Smooth muscle cell of the brain vasculature (primary cell): Measurements from ENCODE around the gene WFDC5.
"Not testable (repeated sequence)": the region's sequence is repeated elsewhere in the genome, so short reads cannot be mapped to it uniquely, and the experiment has no call there.

Experiments
- DNase-seq: peaks from one replicate; pipeline ENCODE4 v3.0.0-alpha.2; 2012; ENCODE audit warnings: low read depth, low spot score

WFDC5 gene

DNA sequence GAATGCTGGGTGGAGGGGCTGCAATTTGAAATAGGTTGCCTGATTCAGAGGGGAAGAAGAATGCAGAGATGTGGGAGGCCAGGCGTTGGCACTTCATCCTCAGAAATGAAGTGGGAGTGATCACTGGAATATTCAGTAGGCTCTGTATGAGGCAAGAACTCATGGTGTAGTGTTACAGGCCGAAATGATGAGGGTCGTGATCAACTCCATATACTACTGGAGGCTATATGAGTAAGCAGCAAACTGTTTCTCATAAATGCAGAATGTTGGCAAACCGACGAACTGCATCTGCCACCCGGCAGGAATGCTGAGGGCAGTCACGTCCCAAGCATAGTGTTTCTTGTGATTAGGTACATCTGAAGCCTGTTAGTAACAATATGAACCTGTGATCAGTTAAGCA is 26.7 kb downstream of the WFDC5 start:
- no peak for DNase-seq

- no peak for DNase-seq
Measured at GRCh38 chr20:45087814-45088213, 27.2 kb downstream of the WFDC5 start.

DNA sequence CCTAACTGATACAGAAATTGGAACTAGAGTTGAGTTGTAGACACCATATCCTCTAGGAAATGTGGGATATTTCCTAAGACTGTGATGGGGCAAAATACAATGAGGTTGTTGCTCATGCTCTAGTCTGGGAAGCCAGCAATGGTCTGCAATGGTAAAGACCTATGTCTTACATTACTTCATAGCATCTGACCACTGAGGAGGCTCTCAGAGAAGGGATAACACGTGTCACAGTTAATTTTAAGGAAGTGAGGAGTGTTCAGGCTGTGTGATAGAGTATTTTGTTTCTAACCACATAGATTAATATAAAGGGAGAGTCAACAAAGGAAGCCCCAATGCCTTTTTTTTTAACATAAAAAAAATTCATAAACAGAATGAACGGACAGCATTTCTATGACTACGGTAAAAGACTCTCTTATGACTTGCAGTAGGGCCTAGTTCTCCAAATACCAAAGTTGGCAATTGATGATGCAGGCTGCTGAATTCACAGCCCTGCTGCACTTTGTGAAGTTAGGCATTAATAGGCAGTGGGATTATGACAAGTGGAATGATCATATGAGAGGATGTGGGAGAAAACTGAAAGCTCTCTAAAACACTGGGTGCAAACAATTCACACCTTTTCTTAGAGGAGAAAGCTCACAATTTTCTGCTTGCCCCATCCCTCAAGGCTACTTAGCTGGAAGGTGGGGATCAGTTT is 27.7 kb downstream of the WFDC5 start:
- no peak for DNase-seq

- DNase-seq, result no peak
Measured at GRCh38 chr20:45085867-45086266, 29.1 kb downstream of the WFDC5 start.

- no peak for DNase-seq
Measured at GRCh38 chr20:45085289-45085688, 29.7 kb downstream of the WFDC5 start.

- no peak for DNase-seq
Measured at GRCh38 chr20:45083127-45083526, 31.8 kb downstream of the WFDC5 start.

- DNase-seq, result no peak
Measured at GRCh38 chr20:45082468-45082867, 32.5 kb downstream of the WFDC5 start.

- DNase-seq, result no peak
Measured at GRCh38 chr20:45080867-45081624, 33.9 kb downstream of the WFDC5 start.

DNA sequence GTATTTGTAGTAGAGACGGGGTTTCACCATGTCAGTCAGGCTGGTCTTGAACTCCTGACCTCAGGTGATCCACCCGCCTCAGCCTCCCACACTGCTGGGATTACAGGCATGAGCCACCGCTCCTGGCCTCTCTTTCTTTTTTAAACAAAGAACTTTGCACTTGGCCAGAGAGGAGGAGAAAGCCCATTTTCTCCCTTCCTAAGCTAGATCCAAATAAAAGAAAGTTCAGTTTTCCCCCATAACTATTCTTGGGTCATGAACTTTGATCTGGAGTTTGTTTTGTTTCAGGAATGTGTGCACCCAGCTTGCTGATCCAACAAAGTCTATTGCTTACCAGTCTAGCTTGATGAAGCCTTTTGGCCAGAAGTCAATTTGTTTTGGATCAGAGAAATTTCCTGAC is 37.4 kb downstream of the WFDC5 start:
- no peak for DNase-seq

DNA sequence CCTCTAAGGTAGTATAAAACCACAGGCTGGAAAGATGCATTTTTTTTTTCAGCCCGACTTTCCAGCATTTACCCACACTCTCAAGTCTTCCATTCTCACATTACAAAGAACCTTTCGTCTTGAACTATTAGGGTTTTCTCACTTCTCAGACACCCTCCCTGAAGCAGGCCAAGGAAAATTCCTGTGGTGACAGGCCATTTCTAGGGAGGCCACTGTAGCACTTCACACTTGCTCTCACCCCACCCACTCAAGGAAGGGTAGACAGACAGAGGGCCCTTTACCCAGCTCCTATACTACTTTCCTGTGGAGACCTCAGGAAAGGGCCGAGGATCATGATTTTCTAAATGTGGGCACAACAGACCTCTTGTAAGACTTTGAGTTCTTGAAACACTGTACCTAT is 41.8 kb downstream of the WFDC5 start:
- DNase-seq, result no peak

DNA sequence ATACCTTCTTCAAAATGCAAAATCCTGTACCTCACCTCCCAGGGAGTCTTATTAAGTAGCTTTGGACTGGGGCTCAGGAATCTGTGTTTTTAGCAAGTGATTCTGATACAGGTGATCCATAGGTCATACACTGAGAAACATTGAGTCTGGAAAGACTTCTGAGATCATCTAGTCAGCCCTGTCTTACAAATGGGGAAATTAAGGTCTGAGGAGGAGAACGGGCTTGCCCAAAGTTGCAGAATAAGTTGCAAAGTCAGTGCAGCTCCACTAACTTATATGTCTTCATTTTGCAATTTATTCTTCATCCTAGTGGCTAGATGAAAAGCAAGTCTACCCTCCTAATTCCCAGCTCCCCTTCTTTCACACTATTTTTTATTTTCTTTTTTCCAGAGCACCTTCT is 42.9 kb downstream of the WFDC5 start:
- no peak for DNase-seq

DNA sequence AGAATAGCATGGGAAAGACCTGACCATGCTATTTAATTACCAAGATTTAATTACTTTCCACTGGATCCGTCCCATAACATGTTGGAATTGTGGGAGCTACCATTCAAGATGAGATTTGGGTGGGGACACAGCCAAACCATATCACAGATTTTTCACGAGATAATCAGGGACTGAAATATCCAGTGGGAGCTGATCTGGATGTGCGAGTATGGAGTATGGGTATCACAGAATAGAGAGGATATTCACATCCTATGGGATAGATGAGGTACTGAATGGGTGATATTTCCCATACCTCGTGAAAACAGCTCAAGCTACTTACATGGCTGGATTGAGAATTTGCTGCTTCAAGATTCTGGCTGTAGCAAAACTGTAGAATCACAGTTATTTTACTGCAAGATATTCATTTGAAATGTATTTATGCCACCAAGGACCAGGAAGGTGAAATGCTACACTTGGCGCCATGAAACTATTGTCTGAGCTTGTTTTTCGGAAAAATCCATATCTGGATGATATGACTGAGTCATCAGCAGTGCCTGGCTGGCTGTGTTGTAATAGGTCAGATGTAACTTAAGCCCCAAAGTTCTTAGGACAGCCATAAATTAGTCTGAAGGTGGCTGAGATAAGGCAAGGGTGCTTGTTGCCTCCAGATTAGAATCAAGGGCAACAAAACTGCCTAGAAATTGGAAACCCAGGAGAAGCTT is 43.9 kb downstream of the WFDC5 start:
- DNase-seq, result no peak

DNA sequence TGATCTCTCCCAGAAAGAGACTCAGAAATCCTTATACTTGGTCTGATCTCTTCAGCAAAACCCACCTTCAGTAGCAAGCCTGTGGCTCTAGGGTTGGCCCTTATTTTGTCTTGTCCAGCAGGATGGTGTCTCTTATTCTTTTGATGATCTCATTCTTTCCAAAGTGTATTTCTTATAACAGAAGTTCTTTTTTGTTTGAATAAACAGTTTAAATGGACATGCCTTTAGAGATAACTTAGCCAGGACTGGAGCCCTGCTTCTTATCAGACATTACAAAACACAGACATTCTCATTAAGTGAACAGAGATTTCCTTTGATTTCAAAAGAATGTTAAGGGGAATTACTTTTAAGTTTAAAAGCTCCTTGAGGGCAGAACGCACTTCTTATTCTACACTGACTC is 45.7 kb downstream of the WFDC5 start:
- no peak for DNase-seq

GRCh38 chr20:45067558-45067957 is 47.4 kb downstream of the WFDC5 start:
- DNase-seq, result no peak

DNA sequence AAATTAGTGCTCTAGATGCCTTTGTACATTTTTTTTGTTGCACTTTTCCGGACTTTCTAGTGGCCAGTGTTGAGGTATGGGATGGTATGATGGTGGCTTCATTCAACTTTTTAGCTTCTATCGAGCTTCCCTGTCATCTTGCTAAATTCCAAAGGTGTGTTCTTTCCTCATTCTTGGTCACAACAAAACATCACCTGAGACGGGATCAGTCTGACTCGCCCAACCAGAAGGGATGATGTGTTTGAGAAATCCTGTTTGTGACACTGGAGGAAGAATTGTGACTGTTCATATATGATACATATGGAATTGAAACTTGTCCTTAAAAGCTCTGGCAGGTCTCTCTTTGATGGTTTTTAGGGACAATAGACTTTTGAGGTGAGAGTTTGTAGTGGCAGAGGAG is 47.9 kb downstream of the WFDC5 start:
- DNase-seq, result no peak

DNA sequence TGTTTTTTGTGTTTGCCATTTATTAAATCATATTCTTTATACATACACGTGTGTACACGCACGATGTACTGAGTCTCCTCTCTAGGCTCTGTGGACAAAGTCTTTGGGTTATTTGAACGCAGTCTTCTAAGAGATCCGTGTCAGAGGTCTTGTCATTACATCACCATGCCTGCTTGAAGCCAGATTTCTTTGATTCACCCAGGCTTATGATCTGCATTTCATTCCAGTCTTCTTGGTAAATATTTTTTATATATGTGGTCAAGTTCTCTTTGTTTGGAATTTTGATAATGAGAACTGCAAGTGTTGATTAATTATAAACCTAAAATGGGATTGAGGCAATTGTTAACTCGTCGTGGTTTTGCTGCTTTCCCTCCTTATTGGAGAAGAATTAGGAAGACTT is 48.6 kb downstream of the WFDC5 start:
- DNase-seq, result no peak

DNA sequence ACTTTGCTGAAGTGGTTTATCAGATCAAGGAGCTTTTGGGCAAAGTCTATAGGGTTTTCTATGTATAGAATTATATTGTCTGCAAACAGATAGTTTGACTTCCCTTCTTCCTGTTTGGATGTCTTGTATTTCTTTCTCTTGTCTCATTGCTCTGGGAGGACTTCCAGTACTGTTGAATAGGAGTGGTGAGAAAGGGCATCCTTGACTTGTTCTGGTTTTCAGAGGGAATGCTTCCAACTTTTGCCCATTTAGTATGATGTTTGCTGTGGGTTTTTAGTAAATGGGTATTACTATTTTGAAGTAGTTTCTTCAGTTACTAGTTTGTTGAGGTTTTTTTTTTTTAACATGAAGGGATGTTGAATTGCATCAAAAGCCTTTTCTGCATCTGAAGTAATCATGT is 50.2 kb downstream of the WFDC5 start:
- no peak for DNase-seq

DNA sequence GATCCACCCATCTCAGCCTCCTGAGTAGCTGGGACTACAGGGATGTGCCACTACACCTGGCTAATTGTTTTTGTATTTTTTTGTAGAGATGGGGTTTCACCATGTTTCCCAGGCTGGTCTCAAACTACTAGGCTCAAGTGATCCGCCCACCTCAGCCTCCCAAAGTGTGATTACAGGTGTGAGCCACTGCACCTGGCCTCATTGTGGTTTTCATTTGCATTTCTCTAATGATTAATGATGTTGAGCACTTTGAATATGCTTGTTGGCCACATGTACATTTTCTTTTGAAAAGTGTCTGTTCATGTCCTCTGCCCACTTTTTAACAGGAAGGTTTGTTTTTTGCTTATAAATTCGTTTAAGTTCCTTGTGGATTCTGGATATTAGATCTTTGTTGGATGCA is 51.9 kb downstream of the WFDC5 start:
- DNase-seq, result not testable (repeated sequence)

DNA sequence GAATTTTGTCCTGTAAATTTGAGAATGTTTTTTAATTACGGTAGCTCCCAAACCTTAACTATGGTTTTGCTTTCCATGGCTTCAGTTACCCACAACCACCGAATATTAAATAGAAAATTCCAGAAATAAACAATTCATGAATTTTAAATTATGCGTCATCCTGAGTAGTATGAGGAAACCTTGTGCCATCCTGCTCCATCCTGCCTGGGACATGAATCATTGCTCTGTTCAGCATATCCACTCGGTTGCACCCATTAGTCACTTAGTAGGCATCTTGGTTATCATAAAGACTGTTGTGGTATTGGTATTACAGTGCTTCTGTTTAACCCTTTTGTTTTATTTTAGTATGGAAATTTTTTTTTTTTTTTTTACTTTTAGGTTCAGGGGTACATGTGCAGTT is 53.7 kb downstream of the WFDC5 start:
- DNase-seq, result no peak

DNA sequence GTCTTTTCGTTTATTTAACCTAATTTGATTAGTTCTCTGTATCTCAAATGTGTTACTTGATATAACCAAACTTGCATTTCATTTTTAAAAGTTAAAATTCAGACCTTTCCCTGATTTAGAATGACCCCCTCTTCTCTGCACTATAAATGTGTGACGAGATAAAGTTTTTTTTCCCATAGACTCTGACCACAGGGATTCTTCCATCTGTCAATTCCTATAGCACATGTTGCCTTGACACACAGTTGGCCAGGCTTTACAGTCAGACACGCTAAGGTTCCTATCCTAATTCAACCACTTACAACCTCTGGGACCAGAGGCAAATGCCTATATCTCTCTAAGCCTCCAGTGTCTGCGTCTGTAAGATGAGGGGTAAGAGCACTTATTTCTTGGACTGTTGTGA is 54.7 kb downstream of the WFDC5 start:
- no peak for DNase-seq
